Measurements from ENCODE around the gene MDGA2. TPM values are rescaled to one million over a fixed set of nuclear protein-coding genes. Genes with fewer than 3 reads are reported as not detected.

The MDGA2 gene
- total RNA-seq, 1 experiment from 2014 or later, result 0.12 TPM

DNA sequence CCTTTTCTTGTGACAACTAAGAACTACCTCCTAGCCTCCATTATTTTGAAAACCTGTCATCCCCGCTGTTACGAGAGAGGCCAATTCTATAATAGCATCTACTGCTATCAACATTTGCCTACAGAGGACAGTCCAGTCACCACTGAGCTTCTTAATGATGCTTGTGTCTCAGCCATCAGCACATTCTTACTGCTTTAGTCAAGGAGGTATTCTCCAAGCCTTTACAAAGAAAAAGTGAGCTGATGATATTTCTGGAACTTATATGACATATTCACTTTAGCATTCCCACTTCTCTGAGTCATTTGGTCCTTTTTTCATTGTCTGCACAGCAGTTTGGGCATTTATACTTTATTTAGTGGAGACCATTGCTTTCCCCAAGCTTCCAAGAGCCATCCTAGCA, 526.1 kb downstream of the MDGA2 start:
- DNase-seq (ENCODE audit: low read depth), result no peak

DNA sequence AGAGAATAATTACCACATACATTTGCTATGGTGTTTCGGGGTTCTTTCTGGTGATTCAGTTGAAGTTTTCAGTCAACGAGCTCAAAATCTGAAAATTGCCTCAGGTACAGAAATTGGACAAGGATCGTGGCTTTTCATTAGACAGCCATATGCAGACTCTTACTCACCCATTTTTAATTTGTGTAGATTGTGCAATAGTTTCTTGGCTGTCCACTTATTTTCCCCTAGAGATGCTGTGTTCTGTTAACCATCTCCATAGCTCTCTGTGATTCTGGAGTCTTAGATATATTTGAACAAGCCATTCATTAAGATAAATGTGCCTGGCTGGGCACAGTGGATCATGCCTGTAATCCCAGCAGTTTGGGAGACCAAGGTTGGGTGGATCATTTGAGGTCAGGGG, 526.7 kb downstream of the MDGA2 start:
- no peak for DNase-seq (ENCODE audit: low read depth)

DNA sequence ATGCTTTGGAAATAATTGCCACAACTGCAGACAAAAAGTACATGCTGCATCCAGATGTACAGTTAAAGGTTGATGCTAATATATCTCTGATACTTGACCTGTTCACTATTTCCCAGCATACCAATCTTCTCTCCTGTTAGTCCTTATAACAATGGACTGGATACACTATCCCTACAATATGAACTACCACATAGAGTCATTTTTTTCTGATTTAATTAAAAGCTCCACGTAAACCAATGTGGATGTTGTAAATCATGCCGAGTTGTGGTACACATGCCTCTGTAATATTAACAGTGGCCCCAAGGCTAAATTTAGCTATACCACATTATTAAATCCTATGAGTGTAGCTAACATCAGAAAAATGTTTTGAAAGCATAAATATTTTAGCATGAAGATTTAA, 554.8 kb downstream of the MDGA2 start:
- DNase-seq (ENCODE audit: low read depth), result no peak

DNA sequence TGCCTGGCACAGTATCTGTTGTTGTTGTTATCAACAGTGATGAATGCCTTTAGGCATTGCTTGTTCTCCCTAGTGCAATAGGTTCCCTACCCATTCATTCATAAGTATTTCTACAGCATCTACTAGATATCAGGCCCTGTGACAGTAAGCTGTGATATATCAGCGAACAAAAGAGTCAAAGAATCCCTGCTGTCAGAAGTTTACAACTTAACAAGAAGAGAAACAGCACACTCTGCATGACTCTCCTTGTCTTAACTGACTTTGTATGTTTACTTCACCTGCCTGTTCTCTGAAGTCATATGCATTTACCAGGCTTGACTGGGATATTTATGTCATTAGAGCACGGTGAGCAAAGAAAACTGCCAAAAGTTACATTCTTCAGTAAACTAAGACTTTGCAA, 571.6 kb downstream of the MDGA2 start:
- no peak for DNase-seq (ENCODE audit: low read depth)

DNA sequence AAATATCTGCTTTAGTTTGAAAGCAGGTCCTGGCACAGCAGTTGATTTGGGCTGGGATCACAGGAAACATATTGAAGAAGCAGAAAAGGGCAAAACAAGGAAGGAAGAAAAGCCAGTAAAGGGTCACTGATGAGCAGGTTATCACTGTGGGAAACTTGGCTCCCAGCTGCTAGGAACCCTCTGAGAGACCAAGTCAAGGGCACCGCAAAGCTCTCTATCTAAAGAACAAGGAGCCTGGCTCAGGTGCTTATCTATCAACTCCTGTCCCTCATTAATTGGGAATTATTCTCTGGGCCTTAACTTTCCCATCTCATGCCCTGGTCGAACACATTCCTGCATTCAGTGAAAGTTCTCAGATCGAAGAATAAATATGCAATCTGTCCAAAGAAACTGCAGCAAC, 572.9 kb downstream of the MDGA2 start:
- no peak for DNase-seq (ENCODE audit: low read depth)

DNA sequence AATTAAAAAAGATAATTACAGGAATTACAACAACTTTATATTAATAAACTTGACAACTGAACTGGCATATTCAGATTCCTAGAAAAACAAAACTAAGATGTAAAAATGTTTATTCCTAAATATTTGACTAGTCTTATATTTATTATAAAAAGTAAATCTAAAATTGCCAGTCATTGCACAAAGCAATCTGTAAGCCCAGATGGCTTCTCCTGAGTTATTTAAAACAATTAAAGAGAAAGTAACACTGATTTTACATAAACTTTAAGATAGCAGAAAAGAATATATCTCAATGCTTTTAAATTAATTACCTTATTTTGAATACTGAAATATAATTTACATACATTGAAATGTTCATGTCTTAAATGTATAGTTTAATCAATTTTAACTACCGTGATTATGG, 589.7 kb downstream of the MDGA2 start:
- DNase-seq (ENCODE audit: low read depth), result no peak

DNA sequence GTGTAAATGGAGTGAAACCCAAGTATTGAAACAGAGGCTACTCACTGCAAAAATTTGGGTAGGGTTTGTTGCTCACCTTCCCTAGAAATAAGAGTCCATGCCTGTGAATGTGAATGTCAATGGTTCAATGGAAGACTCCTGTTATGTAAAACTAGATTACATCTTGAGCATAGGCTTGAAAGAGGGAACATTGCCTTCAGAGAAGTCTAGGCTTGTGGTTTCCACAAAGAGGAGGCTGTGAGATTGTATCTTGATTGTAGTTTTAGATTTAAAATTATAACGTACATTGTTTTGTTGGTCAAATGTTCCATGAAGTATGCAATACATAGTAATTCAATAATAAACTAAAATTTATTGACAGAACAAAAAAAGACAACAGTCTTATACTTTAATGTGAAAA, 610.1 kb downstream of the MDGA2 start:
- DNase-seq (ENCODE audit: low read depth), result no peak

DNA sequence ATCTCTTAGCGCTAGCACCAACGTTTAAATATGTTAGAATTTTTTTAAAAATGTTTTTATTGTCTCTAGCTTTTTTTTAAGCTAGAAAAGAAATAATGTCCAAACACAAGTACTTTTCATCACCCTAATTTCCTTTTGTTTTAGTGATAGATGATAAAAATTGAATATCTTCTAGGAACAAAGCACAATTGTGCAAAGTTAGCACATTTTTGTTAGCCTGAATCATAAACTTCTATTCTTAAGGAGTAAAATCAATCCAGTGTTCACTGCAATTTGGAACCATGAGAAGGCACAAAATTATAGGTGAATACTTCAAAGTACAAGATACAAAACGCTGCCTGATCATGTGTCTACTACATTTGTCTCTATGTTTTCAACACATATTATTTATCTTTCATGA, 615.4 kb downstream of the MDGA2 start:
- DNase-seq (ENCODE audit: low read depth), result no peak

DNA sequence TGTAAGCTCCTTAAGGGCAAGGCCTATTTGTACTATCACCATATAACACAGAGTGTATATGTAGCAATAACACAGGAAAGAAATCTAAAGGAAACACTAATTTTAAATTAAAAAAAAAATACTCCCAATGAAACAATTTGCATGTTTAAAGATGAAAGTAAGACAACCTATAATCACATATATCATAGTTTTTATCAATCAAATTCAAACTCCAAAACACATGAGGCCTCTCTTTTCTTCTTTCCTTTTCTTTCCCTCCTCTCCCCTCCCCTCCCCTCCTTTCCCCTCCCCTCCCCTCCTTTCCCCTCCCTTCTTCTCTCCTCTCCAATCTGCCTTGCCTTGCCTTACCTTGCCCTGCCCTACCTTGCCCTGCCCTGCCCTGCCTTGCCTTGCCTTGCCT, 618.0 kb downstream of the MDGA2 start:
- no peak for DNase-seq (ENCODE audit: low read depth)

DNA sequence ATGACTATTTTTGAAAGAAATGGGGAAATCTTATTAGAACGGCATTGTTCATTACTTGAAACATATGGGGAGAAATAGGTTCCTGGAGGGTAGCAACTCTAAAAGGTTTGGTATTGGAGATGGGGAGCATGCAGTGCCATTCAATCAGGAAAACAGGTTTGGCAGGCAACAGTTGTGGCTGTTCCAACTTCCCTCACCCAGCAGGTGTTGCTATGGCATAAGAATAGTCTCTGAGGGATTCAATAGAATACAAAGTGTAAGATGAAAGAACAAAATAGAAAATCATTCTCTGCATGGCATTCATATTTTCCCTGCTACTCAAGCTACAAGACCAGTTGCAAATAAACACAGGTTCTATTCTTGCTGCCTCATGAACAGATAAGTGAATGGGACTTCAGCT, 630.6 kb downstream of the MDGA2 start:
- DNase-seq (ENCODE audit: low read depth), result no peak

DNA sequence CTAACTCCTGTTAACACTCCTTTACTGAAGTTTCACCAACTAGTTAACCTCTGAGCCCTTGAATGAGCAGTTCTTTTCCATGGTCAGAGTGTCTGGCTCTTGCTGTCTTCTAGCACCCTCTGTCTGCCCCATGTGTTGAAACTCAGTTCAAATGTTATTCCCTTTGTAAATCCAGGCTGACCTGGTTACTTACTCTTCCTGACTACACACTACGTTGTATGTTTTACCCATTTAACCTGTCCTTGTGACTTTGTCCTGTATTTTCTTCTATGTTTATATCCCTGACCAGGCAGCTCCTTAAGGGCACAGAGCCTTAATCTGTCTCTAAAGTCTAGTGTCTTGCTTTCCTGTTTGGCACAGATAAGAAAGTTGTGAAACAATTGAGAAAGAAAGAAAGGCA, 634.9 kb downstream of the MDGA2 start:
- no peak for DNase-seq (ENCODE audit: low read depth)

DNA sequence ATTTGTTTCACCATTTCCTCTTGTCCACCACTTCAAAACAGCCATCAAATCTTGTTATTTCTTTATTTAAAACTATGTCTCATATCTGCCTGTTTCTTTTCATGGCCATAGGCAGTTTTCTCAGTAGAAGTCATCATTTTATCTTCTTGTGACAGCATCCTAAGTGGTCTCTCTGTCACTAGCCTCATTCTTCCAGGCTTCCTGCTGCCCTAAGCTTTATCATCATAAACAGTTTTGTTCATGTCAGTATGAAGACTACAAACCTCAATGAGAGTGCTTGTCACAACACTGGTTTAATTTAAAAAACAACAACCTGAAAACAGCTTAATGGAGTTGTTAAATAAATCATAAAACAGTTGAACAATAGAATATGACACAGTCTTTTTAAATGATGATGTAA, 636.1 kb downstream of the MDGA2 start:
- no peak for DNase-seq (ENCODE audit: low read depth)

DNA sequence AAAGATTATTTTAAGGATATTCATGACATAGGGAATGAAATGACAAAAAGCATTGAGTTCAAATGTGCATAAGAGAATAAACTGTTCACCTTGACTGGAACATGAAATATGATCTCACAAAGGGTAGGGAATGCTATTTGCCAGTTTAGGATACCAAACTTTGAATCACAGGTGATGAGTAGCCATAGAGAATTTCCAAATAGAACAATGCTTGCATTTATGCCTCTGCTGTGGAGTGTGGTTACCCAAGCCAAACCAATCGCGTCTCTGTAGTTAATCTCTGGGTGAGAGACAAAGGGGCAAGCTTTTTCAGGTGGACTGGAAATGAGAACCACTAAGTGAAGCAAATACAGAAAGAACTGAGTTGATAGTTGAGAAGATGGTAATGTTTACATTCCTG, 652.7 kb downstream of the MDGA2 start:
- no peak for DNase-seq (ENCODE audit: low read depth)

DNA sequence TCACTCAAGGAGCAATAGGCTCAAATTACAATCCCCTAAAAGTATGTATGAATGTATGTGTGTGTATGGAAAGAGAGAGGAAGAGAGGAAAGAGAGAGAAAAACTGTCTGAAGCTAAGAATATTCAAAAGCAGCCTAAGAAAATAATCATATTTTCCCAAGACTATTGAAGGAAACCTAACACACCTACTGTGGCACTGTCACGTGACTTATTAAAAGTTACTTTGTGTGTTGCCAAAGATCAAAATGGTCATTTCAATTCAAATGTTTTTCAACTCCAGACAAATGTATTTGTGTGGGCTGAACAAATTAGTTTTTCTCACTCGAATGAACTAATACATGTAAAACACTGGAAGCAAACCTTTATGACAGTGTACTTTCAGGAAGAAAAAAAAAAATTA, 654.9 kb downstream of the MDGA2 start:
- no peak for DNase-seq (ENCODE audit: low read depth)

DNA sequence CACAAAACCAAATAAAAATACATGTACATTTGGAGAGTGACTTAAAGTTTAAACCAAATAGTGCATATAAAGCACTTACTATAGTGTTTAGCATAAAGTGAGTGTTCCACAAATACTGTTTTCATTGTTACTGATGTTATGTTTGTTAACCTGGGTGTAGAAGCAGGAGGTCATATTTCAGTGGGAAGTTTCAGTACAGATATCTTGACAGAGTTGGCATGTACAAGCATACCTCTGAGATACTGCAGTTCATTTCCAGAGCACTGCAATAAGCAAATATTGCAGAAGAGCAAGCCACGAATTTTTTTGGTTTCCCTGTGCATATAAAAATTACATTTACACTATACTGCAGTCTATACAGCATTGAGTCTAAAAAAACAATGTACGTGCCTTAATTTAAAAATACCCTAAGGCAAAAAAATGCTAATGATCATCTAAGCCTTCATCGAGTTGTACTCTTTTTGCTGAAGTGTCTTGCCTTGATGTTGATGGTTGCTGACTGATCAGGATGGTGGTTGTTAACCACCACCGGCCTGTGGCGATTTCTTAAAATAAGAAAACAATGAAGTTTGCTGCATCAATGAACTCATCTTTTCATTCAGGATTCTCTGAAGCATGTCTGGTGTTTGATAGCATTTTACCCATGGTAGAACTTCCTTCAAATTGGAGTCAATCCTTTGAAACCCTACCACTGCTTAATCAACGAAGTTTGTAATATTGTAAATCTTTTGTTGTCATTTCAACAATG, 662.7 kb downstream of the MDGA2 start:
- DNase-seq (ENCODE audit: low read depth), result no peak

DNA sequence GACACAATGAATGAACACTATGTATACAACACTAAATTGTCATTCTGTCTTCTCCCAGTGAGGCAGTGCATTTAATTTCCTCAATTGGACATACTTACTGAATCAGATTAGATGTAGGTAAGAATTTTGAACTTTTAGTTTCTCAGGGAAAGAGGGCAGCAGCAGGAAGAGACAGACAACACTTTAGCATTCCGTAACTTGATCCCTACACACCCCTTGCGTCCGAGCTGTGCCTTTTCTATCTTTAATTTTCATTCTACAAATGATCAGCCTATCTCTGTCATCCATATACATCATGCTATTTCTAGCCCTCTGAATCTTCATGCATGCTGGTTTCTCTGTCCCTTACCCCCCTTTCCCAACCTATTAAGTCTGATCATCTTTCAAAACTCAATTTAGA, 665.8 kb downstream of the MDGA2 start:
- no peak for DNase-seq (ENCODE audit: low read depth)

DNA sequence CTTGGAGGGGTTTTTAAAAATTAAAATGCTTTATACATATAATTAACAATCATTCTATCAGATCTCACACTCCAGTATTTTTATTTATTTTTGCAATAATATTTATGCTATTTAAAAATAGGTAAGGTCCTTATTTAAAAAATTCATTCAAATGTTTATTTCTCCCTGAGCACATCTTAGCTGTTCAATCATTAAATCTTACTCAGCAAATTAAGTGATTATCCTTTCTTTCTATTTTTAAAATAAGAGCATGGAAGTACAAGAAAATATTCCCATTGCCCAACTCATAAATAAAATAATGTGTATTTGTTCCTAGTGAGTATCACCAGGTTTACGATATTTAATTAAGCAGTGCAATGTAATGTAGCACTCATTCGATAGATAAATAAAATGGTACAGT, 666.7 kb downstream of the MDGA2 start:
- DNase-seq (ENCODE audit: low read depth), result no peak

DNA sequence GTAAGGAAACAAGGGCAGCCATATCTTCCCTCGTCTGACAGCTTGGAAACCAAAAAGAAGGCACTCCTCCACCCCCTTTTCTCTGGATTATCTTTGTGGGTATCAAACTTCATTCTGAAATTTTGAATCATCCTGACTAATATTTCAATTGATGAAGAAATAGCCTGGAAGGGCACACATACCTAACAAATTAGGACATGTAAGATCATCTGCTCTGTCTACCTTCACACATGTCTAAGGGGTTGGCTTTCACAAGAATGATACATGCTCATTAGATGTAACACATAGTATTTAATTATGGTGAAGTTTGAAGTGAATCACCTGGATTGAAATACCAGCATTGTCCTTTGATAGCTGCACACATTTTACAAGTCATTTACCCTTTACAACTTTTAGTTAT, 675.7 kb downstream of the MDGA2 start:
- no peak for DNase-seq (ENCODE audit: low read depth)

DNA sequence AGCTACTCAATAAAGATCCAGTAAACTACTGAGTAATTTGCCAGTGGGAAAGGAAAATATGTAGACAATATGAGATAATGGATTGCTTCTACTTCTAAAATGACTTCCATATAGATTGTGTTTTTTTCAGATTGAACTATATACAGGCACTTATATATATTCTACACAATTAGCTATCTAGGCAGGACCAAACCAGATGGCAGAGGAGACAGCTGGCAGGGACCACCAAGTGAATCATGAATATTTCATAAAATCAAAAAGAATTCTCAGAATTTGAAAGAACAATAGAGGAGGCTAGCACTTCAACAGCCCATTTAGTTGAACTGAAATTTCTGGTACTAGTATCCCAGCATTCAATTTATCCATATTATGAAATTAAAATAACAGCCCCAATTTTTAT, 685.8 kb downstream of the MDGA2 start:
- no peak for DNase-seq (ENCODE audit: low read depth)

DNA sequence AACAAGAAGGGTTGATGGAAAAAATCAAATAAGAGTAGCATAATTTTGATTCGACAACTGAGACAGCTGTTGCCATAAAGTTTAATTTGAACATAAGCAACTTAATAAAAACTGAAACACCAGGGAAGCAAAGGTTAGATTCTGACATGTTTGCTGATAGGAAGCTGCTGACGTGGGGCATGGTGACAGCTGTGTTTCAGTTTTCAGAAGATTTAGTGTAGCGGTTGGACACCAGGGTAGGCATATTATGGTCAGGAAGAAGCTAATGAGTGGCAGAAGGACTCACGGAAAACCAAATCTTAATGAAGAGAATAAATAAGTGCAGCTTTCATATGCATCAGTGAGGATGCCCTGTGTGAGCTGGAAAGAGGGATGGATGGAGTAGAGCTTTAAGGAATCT, 687.1 kb downstream of the MDGA2 start:
- DNase-seq (ENCODE audit: low read depth), result no peak

DNA sequence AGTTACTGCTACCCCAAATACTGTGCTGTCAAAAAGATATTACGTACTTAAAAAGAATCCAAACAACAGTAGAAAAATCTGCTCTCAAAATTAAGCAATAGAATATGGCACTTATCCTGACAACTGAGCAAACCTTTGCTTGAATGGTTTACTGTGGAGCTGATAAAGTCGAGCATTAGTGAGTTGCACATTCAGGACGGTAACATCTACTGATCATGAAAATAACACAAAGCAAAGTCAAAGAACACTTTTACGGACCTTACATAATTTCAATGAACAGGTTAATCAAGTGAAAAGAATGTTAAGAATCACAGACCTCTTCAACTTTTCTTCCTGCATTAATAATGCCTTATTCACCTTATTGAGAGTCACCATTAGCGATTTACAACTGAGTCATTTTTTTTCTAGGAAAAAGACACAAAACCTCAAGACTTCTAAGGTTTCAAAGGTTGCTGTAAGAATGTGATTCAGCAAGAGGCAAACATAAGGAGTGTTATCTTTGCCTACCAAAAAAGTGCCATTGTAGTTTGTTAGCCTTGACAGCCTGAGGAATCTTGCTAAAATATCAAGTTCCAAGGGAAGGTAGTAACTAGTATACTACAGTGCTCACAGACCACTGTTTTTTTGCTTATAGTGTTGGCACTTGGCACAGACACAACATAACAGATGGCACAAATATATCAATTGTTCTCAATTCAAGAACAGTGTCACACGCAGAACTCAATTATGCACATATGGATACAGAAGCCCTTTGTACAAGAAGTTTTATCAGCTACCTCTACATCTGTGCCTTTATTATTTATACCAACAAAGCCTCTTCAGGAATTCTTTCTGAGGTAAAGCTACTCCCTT, 689.6 kb downstream of the MDGA2 start:
- no peak for DNase-seq (ENCODE audit: low read depth)

DNA sequence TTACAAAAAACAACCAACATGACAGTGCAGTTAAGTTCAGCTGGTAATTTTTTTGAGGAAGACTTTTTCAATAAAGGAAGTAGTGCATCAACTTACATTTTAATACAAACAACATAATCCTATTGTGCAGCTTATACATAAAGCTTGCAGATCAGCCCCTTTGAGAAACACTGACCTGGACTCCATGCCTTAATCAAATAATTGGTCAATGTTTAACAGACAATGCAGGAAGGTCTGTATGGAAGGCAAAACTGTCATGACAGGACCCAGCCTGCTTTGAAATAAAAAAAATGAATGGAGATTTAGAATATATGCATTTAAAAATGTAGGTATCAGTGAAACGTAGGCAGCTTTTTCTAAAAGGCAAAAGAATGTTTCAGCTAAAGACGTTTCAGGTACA, 702.1 kb downstream of the MDGA2 start:
- DNase-seq (ENCODE audit: low read depth), result no peak

DNA sequence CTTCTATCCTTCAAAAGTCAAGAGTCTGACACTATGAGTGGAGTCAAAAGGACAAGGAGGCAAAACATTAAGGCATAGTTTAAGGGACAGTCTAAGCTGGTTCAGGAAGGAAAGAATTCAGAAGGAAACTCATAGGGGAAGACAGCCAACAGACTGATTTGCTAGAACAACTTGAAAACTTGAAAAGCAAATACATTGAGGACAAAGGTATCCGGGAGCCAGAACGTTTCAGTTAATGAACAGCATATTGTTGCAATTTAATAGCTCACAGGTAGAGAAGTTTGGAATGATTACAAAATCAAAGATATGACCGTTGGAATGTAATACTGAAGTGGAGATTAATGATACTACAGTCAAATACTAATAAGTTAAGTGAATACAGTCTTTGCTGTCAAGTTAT, 711.0 kb downstream of the MDGA2 start:
- DNase-seq (ENCODE audit: low read depth), result no peak

DNA sequence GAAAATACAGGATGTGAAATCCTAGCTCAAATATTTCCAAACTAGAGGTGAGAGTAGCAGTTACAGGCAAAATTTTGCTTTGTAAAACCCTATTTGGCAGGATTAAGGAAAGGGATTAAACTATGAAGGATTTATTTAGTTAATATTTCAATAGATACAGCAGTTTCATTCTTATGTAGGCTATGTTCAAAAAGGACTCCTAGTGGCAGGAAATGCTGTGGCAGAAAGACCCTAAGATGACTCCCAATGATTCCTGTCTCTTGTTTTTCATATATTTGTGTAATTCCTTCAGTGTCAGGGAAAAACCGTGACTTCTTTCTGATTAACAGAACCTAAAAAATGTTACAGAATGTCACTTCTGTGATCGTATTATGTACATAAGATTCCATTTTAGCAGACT, 724.3 kb downstream of the MDGA2 start:
- DNase-seq (ENCODE audit: low read depth), result no peak

Measured in RPMI7951 (cell line).